WERI-Rb-1 (cell line): ENCODE results near the gene GIPR.

Experiments used
- DNase-seq: peaks from one replicate; pipeline ENCODE4 v3.0.0-alpha.2; 2020
- H3K27ac ChIP-seq: fragments of 250-450 bp; sonication (Bioruptor Pico); 2 replicates; pipeline ENCODE4 v1.5.1; 2020; ENCODE audit warnings: mild to moderate bottlenecking, moderate library complexity
- H3K27me3 ChIP-seq: fragments of 250-450 bp; sonication (Bioruptor Pico); 2 replicates; pipeline ENCODE4 v1.5.1; 2021; ENCODE audit warnings: mild to moderate bottlenecking, low read depth, moderate library complexity; ENCODE audit not compliant: insufficient read depth, severe bottlenecking
- H3K36me3 ChIP-seq: fragments of 250-450 bp; sonication (Bioruptor Pico); 2 replicates; pipeline ENCODE4 v1.5.1; 2020; ENCODE audit warnings: mild to moderate bottlenecking, moderate library complexity
- H3K4me3 ChIP-seq: 2 replicates; pipeline ENCODE4 v1.5.1; 2011; ENCODE audit warnings: low read depth, mild to moderate bottlenecking, control low read depth, low read length
- H3K9me3 ChIP-seq: fragments of 250-450 bp; sonication (Bioruptor Pico); 2 replicates; pipeline ENCODE4 v1.5.1; 2021; ENCODE audit warnings: mild to moderate bottlenecking, moderate library complexity; ENCODE audit not compliant: severe bottlenecking
- TF ChIP-seq, protein P1 (sequence below): IDR thresholded peaks from 2 replicates; pipeline ENCODE4 v1.5.1; 2011; ENCODE audit warnings: low read depth, mild to moderate bottlenecking, control low read depth, inconsistent platforms, low read length

The GIPR gene

DNA sequence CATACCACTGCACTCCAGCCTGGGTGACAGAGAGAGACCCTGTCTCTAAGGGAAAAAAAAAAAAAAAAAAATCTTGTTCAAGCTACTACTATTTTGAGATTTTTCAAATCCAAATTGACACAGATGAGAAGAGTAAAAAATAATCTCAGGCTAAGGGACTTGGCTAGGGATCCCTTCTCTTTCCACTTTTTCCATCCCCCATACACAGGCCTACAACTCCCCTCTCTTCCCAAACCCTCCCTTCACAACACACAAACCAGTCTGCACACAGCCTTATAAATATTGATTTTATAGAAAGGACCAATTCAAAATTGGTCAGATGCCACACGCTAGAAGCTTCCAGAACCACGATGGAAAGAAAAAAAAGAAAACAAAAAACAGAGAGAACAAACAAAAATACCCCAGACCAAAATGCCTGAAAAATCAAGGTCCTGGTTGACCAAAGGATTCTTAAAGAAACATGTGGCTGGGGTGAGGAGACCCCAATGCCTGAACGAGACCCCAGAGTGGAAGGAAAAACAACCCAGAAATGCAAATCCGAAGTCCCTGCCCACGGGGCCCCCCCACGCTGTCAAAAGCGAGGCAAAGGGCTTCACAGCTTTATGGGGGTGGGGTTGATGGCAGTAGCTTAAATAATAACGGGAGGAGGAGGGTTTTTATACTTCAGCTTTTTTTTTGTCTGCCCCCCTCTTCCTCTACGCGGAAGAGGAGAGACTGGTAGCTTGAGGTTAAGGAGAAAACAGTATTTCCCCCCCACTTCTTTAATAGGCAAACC lies 42.5 kb downstream of the GIPR start:
- DNase-seq, result no peak
- Histone ChIP-seq H3K4me3 (no peak overlapping the region), H3K27ac (no peak overlapping the region), H3K9me3 (no peaks in the 10 kb centered on the region), H3K36me3 (peaks cover 16% of the 10 kb centered on the region), H3K27me3 (no peaks in the 10 kb centered on the region)
- TF ChIP-seq, protein P1, sequence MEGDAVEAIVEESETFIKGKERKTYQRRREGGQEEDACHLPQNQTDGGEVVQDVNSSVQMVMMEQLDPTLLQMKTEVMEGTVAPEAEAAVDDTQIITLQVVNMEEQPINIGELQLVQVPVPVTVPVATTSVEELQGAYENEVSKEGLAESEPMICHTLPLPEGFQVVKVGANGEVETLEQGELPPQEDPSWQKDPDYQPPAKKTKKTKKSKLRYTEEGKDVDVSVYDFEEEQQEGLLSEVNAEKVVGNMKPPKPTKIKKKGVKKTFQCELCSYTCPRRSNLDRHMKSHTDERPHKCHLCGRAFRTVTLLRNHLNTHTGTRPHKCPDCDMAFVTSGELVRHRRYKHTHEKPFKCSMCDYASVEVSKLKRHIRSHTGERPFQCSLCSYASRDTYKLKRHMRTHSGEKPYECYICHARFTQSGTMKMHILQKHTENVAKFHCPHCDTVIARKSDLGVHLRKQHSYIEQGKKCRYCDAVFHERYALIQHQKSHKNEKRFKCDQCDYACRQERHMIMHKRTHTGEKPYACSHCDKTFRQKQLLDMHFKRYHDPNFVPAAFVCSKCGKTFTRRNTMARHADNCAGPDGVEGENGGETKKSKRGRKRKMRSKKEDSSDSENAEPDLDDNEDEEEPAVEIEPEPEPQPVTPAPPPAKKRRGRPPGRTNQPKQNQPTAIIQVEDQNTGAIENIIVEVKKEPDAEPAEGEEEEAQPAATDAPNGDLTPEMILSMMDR, result no peak

DNA sequence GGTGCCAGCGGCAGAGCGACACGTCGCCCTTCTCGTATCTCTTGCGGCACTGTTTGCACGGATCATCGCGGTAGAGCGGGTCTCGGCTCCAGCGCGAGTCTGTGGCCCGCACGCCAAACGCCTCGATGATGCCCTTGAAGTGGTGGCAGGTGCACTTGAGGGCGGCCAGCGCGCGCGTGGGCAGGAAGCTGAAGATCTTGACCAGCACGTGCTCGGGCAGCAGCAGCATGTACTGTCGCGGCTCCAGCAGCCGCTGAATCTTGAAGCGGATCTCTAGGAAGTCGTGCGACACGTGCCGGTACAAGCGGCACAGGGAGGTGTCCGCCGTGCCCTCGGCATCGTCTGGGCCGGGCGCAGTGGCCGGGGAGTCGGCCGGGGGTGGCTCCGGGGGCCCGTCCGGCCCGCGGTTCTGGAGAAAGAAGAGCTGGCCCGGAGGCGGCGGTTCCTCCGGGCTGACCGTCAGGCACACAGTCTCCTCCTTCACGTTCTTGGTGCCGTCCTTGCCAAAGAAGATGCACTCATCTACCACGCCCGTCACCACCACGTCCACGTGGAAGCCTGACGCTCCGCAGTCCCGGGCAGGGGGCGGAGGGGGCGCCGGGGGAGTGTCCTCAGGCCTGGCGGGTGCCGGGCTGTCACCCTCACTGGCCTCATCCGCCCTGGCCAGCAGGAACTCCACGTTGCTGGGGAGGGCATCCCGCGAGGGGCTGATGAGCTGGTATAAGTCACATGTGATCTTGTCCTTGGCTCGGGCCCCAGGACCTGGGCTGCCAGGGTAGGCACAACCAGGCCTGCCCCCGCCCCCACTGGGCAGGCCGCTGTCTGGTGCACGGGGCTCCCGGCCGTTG lies 44.1 kb downstream of the GIPR start:
- Histone ChIP-seq H3K36me3 (peaks cover 16% of the 10 kb centered on the region), H3K9me3 (no peaks in the 10 kb centered on the region), H3K27me3 (no peaks in the 10 kb centered on the region), H3K27ac (no peak overlapping the region), H3K4me3 (no peak overlapping the region)
- DNase-seq, result no peak
- TF ChIP-seq, protein P1, result no peak

DNA sequence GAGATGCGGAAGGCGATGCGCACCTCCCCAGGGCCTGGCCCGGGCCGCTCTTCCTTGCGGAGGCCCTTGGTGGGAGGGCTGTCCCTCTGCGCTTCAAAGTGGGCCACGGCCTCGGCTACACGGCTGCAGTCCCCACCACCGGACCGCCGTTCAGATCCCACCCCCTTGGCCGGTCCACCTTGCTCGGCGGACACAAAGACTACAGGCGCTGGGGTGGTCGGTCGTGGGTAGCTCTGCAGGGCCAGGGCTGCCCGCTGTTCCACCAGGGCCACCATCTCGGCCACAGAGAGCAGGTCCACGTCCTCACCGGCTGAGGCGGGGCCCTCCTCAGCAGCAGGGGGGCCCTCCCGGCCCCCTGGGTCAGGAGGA lies 44.7 kb downstream of the GIPR start:
- peaks cover 16% of the 10 kb centered on the region for H3K36me3 ChIP-seq
- TF ChIP-seq, protein P1, result no peak

DNA sequence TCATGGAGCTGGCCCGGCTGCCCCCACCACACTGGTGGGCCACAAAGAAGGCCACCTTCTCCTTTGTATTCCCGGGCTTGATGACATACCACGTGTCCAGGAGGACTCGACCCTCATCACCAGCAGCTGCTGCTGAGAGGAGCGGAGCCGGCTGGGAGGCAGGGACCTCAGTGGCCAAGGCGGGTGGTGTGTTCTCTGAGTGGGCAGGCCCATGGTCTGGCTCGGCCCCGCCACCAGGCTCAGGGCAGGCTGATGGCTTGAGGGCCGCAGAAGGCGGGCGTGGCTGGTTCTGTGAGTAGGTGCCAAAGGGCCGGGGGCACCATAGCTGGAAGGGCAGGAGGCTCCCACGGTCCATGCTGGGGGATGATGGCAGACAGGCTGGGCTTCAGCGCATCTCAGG lies 45.1 kb downstream of the GIPR start:
- TF ChIP-seq, protein P1, result no peak
- H3K4me3 ChIP-seq, result no peak overlapping the region
- DNase-seq, result no peak
- H3K27ac ChIP-seq, result no peak overlapping the region
- H3K9me3 ChIP-seq, result no peaks in the 10 kb centered on the region
- peaks cover 16% of the 10 kb centered on the region for H3K36me3 ChIP-seq
- no peaks in the 10 kb centered on the region for H3K27me3 ChIP-seq

More for the DNA sequence above, 44.7 kb downstream of the GIPR start:
- Histone ChIP-seq H3K4me3 (no peak overlapping the region), H3K9me3 (no peaks in the 10 kb centered on the region), H3K27me3 (no peaks in the 10 kb centered on the region), H3K27ac (no peak overlapping the region)
- no peak for DNase-seq

DNA sequence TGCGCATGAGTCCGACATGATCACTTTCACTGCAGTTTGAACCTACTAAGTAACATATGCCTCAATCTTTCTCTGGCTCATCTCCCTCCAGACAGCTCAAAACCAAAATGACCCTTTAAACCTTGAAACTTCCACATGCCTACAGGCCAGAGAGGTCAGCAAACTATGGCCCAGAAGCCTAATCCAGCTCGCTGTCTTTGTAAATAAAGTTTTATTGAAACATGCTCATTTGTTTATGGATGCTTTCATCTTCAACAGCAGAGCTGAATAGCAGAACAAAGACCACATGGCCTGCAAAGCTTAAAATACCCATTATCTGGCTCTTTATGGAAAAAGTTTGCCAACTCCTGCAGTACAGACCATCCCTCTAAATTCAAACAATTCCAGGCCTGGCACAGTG lies 47.1 kb downstream of the GIPR start:
- no peak for DNase-seq
- TF ChIP-seq, protein P1, result no peak
- H3K27ac ChIP-seq, result no peak overlapping the region
- no peaks in the 10 kb centered on the region for H3K9me3 ChIP-seq
- H3K27me3 ChIP-seq, result no peaks in the 10 kb centered on the region
- H3K36me3 ChIP-seq, result peaks cover 22% of the 10 kb centered on the region
- no peak overlapping the region for H3K4me3 ChIP-seq
